Left renal cortex interstitium (tissue), 4 donors: ENCODE measurements around the gene TMC7. TPM values are rescaled to one million over a fixed set of nuclear protein-coding genes. Genes with fewer than 3 reads are reported as not detected.

ENCODE experiments used
- DNase-seq, 4 donors: peaks; one replicate each; pipeline ENCODE4 v3.0.0-alpha.2; 2013; ENCODE audit warnings: low read depth in 4 of 4, low spot score in 2 of 4, missing footprints in 1 of 4
- polyA plus RNA-seq, 4 donors: library from polyadenylated mRNA; unstranded; fragments of 120-200 nt; gene quantifications; one replicate each; pipeline ENCODE4 v1.2.1, GENCODE V29; 2013; ENCODE audit not compliant: insufficient read length in 4 of 4

The TMC7 gene
- polyA plus RNA-seq, 4 donors, result 1.7 to 2.2 (median 2.0) TPM

- no peak for DNase-seq
Measured at GRCh38 chr16:19021747-19022146, 38.0 kb downstream of the TMC7 start.

- DNase-seq, result no peak
Measured at GRCh38 chr16:19027416-19027815, 43.7 kb downstream of the TMC7 start.

- DNase-seq, result no peak
Measured at GRCh38 chr16:19029980-19030379, 46.2 kb downstream of the TMC7 start.

GRCh38 chr16:19031738-19032137 lies 48.0 kb downstream of the TMC7 start:
- DNase-seq, result no peak

- DNase-seq, result no peak
Measured at GRCh38 chr16:19033761-19034160, 50.0 kb downstream of the TMC7 start.

GRCh38 chr16:19040400-19040799 lies 56.7 kb downstream of the TMC7 start:
- DNase-seq, result no peak

GRCh38 chr16:19044769-19045168 lies 61.0 kb downstream of the TMC7 start:
- no peak for DNase-seq

- DNase-seq, result no peak
Measured at GRCh38 chr16:19046062-19046461, 62.3 kb downstream of the TMC7 start.

GRCh38 chr16:19062706-19063105 lies 79.0 kb downstream of the TMC7 start:
- DNase-seq, result no peak

- no peak for DNase-seq
Measured at GRCh38 chr16:19066988-19067348, 83.2 kb downstream of the TMC7 start.

GRCh38 chr16:19067349-19068236 lies 83.9 kb downstream of the TMC7 start, which contains the start of gene COQ7:
Gene COQ7, plus strand, starts transcription at chr16:19067614. Its CDS starts 51 bp downstream, at chr16:19067665.
- peak; percentile 99 to 100 (median 100) for DNase-seq

- no peak for DNase-seq
Measured at GRCh38 chr16:19068237-19068815, 84.6 kb downstream of the TMC7 start.

GRCh38 chr16:19071811-19072777 lies 88.4 kb downstream of the TMC7 start:
- DNase-seq, result no peak

- no peak for DNase-seq
Measured at GRCh38 chr16:19073344-19073743, 89.6 kb downstream of the TMC7 start.

- no peak for DNase-seq
Measured at GRCh38 chr16:19073863-19074262, 90.1 kb downstream of the TMC7 start.

- DNase-seq, result no peak
Measured at GRCh38 chr16:19075511-19075910, 91.8 kb downstream of the TMC7 start.

GRCh38 chr16:19077879-19078278 lies 94.1 kb downstream of the TMC7 start:
- no peak for DNase-seq

GRCh38 chr16:19083670-19084069 lies 99.9 kb downstream of the TMC7 start:
- no peak for DNase-seq

- DNase-seq, result no peak
Measured at GRCh38 chr16:19084139-19084538, 100.4 kb downstream of the TMC7 start.

- DNase-seq, result no peak
Measured at GRCh38 chr16:19084879-19085278, 101.1 kb downstream of the TMC7 start.

GRCh38 chr16:19085679-19086200 lies 102.0 kb downstream of the TMC7 start:
- DNase-seq, result no peak
